Endothelial cell of umbilical vein (primary cell): ENCODE measurements around the gene SLC2A1. TPM values are rescaled to one million over a fixed set of nuclear protein-coding genes. Genes with fewer than 3 reads are reported as not detected.

Experiments
- BruUV-seq: library from RNA; stranded (reverse); fragments of 400-500 nt; replicated peaks from 2 replicates; lab custom pipeline; 2021; lab: Mats Ljungman, UMichigan
- CTCF ChIA-PET: fragments of 300-600, 350-600 bp; sonication (Branson Sonifier 250); formaldehyde crosslinking; loops from one replicate; lab custom pipeline; 2021; ENCODE audit warnings: antibody characterized with exemption, inconsistent platforms; lab: Charles Lee
- POLR2A ChIA-PET: fragments of 300-600, 350-600 bp; sonication (Branson Sonifier 250); formaldehyde crosslinking; loops from one replicate; lab custom pipeline; 2021; ENCODE audit warnings: antibody characterized with exemption, inconsistent platforms; lab: Charles Lee
- DNase-seq: peaks from one replicate; pipeline ENCODE4 v3.0.0-alpha.2; 2011; ENCODE audit warnings: low read depth, low spot score
- FAIRE-seq: peaks from 2 replicates; lab custom pipeline; 2011; peaks lifted over from hg19 to GRCh38; lab: Jason Lieb, UNC
- H2AFZ ChIP-seq: 2 replicates; pipeline ENCODE4 v1.6.0; 2012; ENCODE audit warnings: low read depth, low read length, control low read depth, inconsistent platforms
- H3K27ac ChIP-seq: 2 replicates; pipeline ENCODE4 v1.5.1; 2011; ENCODE audit warnings: low read depth, mild to moderate bottlenecking, control low read depth, low read length, moderate library complexity; ENCODE audit not compliant: insufficient read depth
- H3K27me3 ChIP-seq, 2 experiments: 2 replicates each; pipeline versions ENCODE4 v1.6.0 to v1.6.1; 2011; ENCODE audit warnings: low read length in 2 of 2, mixed read lengths in 1 of 2; ENCODE audit not compliant: control insufficient read depth in 2 of 2, insufficient read depth in 2 of 2
- H3K36me3 ChIP-seq, 2 experiments: 2 replicates in 1 of 2; 3 replicates in 1 of 2; pipeline ENCODE4 v1.5.1; 2011; ENCODE audit warnings: low read length in 2 of 2, mild to moderate bottlenecking in 1 of 2, moderate library complexity in 1 of 2; ENCODE audit not compliant: control insufficient read depth in 2 of 2, insufficient read depth in 2 of 2; ENCODE audit errors: extremely low read depth in 1 of 2
- H3K4me1 ChIP-seq: 3 replicates; pipeline ENCODE4 v1.5.1; 2011; ENCODE audit warnings: mild to moderate bottlenecking, low read length; ENCODE audit not compliant: control insufficient read depth, insufficient read depth; ENCODE audit errors: extremely low read depth
- H3K4me2 ChIP-seq: 2 replicates; pipeline ENCODE4 v1.6.1; 2011; ENCODE audit warnings: low read length, control low read depth, mixed read lengths; ENCODE audit not compliant: insufficient read depth
- H3K4me3 ChIP-seq, 3 experiments: fragments of 200-600 bp in 1 of 3; sonication (generic), shearing (Covaris generic) in 1 of 3; replicated peaks in 1 of 3; 2 replicates each; pipeline ENCODE4 v1.5.1; 2011 to 2016; ENCODE audit warnings: control low read depth in 3 of 3, low read length in 3 of 3, mild to moderate bottlenecking in 2 of 3, inconsistent platforms in 1 of 3, low read depth in 1 of 3, moderate library complexity in 1 of 3; ENCODE audit not compliant: insufficient read depth in 1 of 3
- H3K79me2 ChIP-seq: 2 replicates; pipeline ENCODE4 v1.6.0; 2012; ENCODE audit warnings: low read length, inconsistent platforms; ENCODE audit not compliant: control insufficient read depth, insufficient read depth
- H3K9ac ChIP-seq: replicated peaks from 2 replicates; pipeline ENCODE3; 2011; ENCODE audit warnings: low read length, control low read depth; ENCODE audit not compliant: insufficient read depth; ENCODE audit errors: extremely low read depth
- H3K9me1 ChIP-seq: replicated peaks from 3 replicates; pipeline ENCODE4 v1.6.0; 2011; ENCODE audit warnings: mild to moderate bottlenecking, low read length; ENCODE audit not compliant: control insufficient read depth, insufficient read depth; ENCODE audit errors: extremely low read depth
- H3K9me3 ChIP-seq: replicated peaks from 2 replicates; pipeline ENCODE4 v1.5.1; 2012; ENCODE audit warnings: low read length, inconsistent platforms; ENCODE audit not compliant: control insufficient read depth, insufficient read depth
- H4K20me1 ChIP-seq: replicated peaks from 2 replicates; pipeline ENCODE3; 2011; ENCODE audit warnings: mild to moderate bottlenecking, low read length; ENCODE audit not compliant: control insufficient read depth, insufficient read depth; ENCODE audit errors: extremely low read depth
- CTCF ChIP-seq, 2 donors: IDR thresholded peaks; 1 replicate in 1 of 2; 2 replicates in 1 of 2; pipeline ENCODE4 v1.5.1; 2011; ENCODE audit warnings: low read length in 2 of 2, mild to moderate bottlenecking in 2 of 2, moderate library complexity in 2 of 2, control low read depth in 1 of 2, inconsistent platforms in 1 of 2, low read depth in 1 of 2; ENCODE audit not compliant: insufficient read depth in 1 of 2; ENCODE audit errors: extremely low read depth in 1 of 2
- EZH2 ChIP-seq: IDR thresholded peaks from 2 replicates; pipeline ENCODE4 v1.6.1; 2012; ENCODE audit warnings: borderline replicate concordance, low read depth, mild to moderate bottlenecking, moderate library complexity, low read length, inconsistent platforms; ENCODE audit not compliant: severe bottlenecking
- FOS ChIP-seq: IDR thresholded peaks from 2 replicates; pipeline ENCODE4 v1.6.1; 2011; ENCODE audit warnings: mild to moderate bottlenecking, low read length, moderate library complexity, borderline replicate concordance; ENCODE audit not compliant: insufficient read depth
- GATA2 ChIP-seq: IDR thresholded peaks from 2 replicates; pipeline ENCODE4 v1.7.0; 2011; ENCODE audit warnings: low read depth, mild to moderate bottlenecking, moderate library complexity, mixed read lengths, low read length; ENCODE audit not compliant: insufficient read length, insufficient read depth
- JUN ChIP-seq: IDR thresholded peaks from 2 replicates; pipeline ENCODE4 v1.6.1; 2011; ENCODE audit warnings: borderline replicate concordance, low read depth; ENCODE audit not compliant: insufficient read length, insufficient read depth
- MAX ChIP-seq: IDR thresholded peaks from 2 replicates; pipeline ENCODE4 v1.6.1; 2011; ENCODE audit not compliant: insufficient read depth, insufficient read length
- MYC ChIP-seq: IDR thresholded peaks from one replicate; pipeline ENCODE4 v1.6.1; 2011; ENCODE audit warnings: mild to moderate bottlenecking, low read depth, low read length
- POLR2A ChIP-seq: IDR thresholded peaks from 2 replicates; pipeline ENCODE4 v1.6.1; 2012; ENCODE audit warnings: low read depth, mild to moderate bottlenecking, control low read depth, low read length
- POLR2AphosphoS5 ChIP-seq: IDR thresholded peaks from 2 replicates; pipeline ENCODE4 v1.6.1; 2012; ENCODE audit warnings: low read depth, mild to moderate bottlenecking, control low read depth, low read length, moderate library complexity; ENCODE audit not compliant: insufficient read depth
- dilution Hi-C: fragments of 300-500 bp; cut with MboI; formaldehyde crosslinking; loops from one replicate; pipeline ENCODE4 v1.15.0; 2019; ENCODE audit warnings: low sequenced_read_pairs; ENCODE audit not compliant: extremely low pct_ligation_motif_present
- intact Hi-C: fragments of 100-400 bp; cut with micrococcal nuclease; formaldehyde crosslinking; loops from one replicate; pipeline ENCODE4 v1.10.0; 2022
- polyA plus RNA-seq, 4 experiments: library from polyadenylated mRNA; depleted of rRNA in 3 of 4; stranded (reverse) in 3 of 4; unstranded in 1 of 4; fragments of >200 nt; gene quantifications; 2 replicates each; pipeline versions ENCODE4 v1.2.1 to v1.2.3, GENCODE V29; 2011 to 2012; ENCODE audit warnings: missing spikeins in 1 of 4
- total RNA-seq: library from RNA; stranded (reverse); gene quantifications from 2 replicates; pipeline ENCODE4 v1.2.3, GENCODE V29; 2021

SLC2A1 gene
- total and polyA plus RNA-seq, 2 donors (not counting 3 experiments of a cell fraction or from before 2014, with no cell fraction given) = 42.2 to 46.5 TPM

- no peaks in the 10 kb centered on the region for H4K20me1 ChIP-seq
- ChIA-PET POLR2A (no interaction called here), CTCF (interaction anchor here (1.5 to 2.2 kb wide), 3 partner anchors 50 to 100 kb away, joined by 5 to 18 read pairs (median 6); no protein-coding TSS in a partner anchor)
- H3K4me1 ChIP-seq = peaks cover 3% of the 10 kb centered on the region
- no peaks in the 10 kb centered on the region for H3K9me3 ChIP-seq
- no peak for DNase-seq
- H3K27me3 ChIP-seq = no peaks in the 10 kb centered on the region
- H3K36me3 ChIP-seq = no peaks in the 10 kb centered on the region
- no peak overlapping the region for H2AFZ ChIP-seq
- H3K9me1 ChIP-seq = no peaks in the 10 kb centered on the region
- dilution Hi-C loops (no loop called here), intact Hi-C loops (no loop called here)
- no peak for FAIRE-seq
- H3K4me3 ChIP-seq = no peak overlapping the region
- TF ChIP-seq EZH2 (no peak), MYC (no peak), FOS (no peak), MAX (no peak), JUN (no peak), POLR2AphosphoS5 (no peak), POLR2A (no peak), GATA2 (no peak), CTCF (IDR thresholded peaks at IDR 0.05; ENCODE audit: extremely low read depth in 1 of 2, insufficient read depth in 1 of 2, low read depth in 1 of 2, low read length in 2 of 2) (no peak)
- H3K9ac ChIP-seq = no peak overlapping the region
- H3K4me2 ChIP-seq = no peak overlapping the region
- H3K27ac ChIP-seq = no peak overlapping the region
- H3K79me2 ChIP-seq = no peaks in the 10 kb centered on the region
- no TSS peak for BruUV-seq
These were observed 14.6 kb upstream of the SLC2A1 start for GRCh38 chr1:42973286-42973685.
